GM12891 (cell line): ENCODE results near the gene UTRN.

Experiments used
- PAX5 ChIP-seq: IDR thresholded peaks from 2 replicates; pipeline ENCODE4 v1.6.1; 2011; ENCODE audit warnings: low read length, moderate library complexity, mild to moderate bottlenecking; ENCODE audit not compliant: insufficient read depth, severe bottlenecking
- POLR2A ChIP-seq: IDR thresholded peaks from 2 replicates; pipeline ENCODE4 v1.6.1; 2011; ENCODE audit warnings: low read depth, low read length, control low read depth
- POLR2AphosphoS5 ChIP-seq: IDR thresholded peaks from 2 replicates; pipeline ENCODE4 v1.6.1; 2011; ENCODE audit warnings: low read depth, low read length, control low read depth
- POU2F2 ChIP-seq: IDR thresholded peaks from 2 replicates; pipeline ENCODE4 v1.6.1; 2011; ENCODE audit warnings: low read depth, mild to moderate bottlenecking, control low read depth, low read length, moderate library complexity
- SPI1 ChIP-seq: IDR thresholded peaks from 2 replicates; pipeline ENCODE4 v1.6.1; 2011; ENCODE audit warnings: low read depth, low read length, control low read depth
- TAF1 ChIP-seq: IDR thresholded peaks from 2 replicates; pipeline ENCODE4 v1.6.1; 2011; ENCODE audit warnings: low read depth, low read length, control low read depth

GRCh38 chr6:144264270-144265060 is 20.7 kb upstream of the UTRN start:
- TF ChIP-seq POLR2A, result no peak
- no peak for TF ChIP-seq SPI1
- no peak for TF ChIP-seq TAF1
- no peak for TF ChIP-seq POLR2AphosphoS5
- TF ChIP-seq POU2F2, result no peak
- TF ChIP-seq PAX5, result no peak
